Fibroblast of skin of scalp (primary cell): ENCODE results near the gene WFDC9.
"Not testable (repeated sequence)": the region's sequence is repeated elsewhere in the genome, so short reads cannot be mapped to it uniquely, and the experiment has no call there.

Experiments
- DNase-seq: peaks from one replicate; pipeline ENCODE4 v3.0.0-alpha.2; 2013

WFDC9 gene

GRCh38 chr20:45589725-45590124 is 41.4 kb downstream of the WFDC9 start:
- peak; percentile 1 for DNase-seq

DNA sequence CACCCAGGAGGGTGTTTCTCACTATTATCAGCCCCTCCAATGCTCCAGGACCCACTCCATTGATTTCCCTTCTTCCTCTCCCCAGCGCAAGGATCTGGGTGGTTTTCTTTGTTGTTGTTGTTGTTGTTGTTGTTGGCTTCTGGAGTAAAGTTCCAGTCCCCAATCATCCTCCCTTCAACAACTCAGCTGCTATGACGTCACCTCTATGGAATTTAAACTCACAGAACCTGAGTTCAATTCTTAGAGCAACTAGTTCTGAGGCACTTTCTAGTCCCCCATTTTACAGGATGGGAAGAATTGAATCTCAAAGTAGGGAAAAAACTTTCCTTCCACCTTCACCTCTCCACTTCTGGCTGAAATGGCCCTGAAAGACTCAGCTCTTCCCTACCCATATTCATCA is 42.3 kb downstream of the WFDC9 start:
- no peak for DNase-seq

DNA sequence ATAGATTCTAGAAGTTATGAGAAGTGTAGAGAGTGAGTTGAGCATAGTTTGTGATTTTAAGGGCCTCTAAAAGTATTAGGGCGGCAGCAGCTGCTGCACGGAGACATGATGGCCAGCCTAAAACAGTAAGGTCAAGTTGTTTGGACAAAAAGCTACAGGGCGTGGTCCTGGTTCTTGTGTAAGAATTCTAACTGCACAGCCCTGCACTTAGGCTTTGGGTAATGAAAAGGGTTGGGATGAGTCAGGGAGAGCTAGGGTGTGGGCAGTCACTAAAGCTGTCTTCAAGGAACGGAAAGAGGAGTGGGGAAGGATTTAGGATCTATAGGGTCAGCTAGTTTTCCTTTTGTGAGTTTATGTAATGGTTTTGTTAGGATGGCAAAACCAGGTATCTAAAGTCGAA is 45.1 kb downstream of the WFDC9 start:
- DNase-seq, result not testable (repeated sequence)

DNA sequence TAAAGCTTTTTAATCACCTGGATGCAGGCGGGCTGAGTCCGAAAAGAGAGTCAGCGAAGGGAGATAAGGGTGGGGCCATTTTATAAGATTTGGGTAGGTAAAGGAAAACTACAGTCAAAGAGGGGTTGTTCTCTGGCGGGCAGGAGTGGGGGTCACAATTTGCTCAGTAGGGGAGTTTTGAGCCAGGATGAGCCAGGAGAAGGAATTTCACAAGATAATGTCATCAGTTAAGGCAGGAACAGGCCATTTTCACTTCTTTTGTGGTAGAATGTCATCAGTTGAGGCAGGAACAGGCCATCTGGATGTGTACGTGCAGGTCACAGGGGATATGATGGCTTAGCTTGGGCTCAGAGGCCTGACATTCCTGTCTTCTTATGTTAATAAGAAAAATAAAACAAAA is 46.8 kb downstream of the WFDC9 start:
- DNase-seq, result not testable (repeated sequence)

- no peak for DNase-seq
Measured at GRCh38 chr20:45583502-45583901, 47.6 kb downstream of the WFDC9 start.

DNA sequence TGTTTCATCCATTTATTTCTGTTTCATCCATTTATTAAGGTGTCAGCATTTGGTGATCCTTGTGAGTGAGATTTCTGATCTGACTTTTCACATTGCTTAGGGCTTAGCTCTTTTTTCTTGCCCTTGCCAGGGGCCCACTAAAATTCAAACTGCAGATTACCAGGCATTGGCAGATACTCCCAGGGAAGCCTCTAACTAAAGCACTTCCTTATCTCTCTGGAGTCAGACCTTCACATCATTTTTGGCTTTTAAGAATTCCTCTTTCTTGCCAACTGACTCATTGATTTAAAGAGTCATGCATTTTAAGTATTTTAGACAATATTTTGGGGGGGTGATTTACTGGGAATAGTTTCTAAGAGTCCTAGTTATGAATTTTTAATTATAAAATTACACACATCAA is 49.4 kb downstream of the WFDC9 start:
- peak; percentile 1 for DNase-seq

DNA sequence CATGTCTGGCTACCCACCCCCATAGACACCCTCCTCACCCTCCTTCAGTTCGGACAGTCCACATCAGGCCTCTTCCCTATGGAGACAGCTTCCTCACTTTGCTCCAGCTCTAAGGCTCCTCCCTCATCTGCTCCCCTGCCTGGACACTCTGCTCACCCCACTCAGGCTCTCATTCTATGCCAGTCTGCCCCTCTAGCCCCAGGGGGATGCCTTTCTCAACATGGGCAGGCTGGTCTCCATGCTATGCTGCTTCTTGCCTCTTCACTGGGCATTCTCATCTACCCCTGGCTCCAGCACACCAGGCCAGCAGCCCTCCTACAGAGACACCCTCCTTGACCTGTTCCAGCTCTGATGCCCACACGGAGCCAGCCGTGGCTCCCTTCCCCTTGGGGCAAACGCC is 51.9 kb downstream of the WFDC9 start, which contains the start of gene WFDC8:
WFDC8 (minus strand) TSS at position 101 of the 400 bp plus-strand sequence; CDS start at position 64, 37 bp downstream.
- no peak for DNase-seq

GRCh38 chr20:45578231-45578630 is 52.9 kb downstream of the WFDC9 start:
- no peak for DNase-seq

GRCh38 chr20:45576995-45577394 is 54.1 kb downstream of the WFDC9 start:
- peak; percentile 34 for DNase-seq

DNA sequence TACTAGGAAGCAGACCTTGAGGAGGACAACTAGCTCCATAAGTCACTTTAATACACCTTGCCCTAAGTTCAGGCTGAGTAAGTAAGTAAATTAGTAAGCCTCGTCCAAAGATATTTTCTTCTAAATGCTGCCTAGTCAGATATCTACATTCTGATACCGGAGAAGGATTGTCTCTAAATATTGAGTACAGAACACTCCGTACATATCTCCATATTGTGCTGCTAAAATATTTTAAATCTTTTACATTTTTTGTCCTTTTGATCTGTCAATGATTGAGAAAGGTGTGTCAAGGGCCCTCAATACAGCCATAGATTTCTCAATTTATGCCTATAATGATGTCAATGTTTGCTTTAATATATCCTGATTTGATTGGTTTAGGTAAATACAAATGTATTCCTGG is 55.2 kb downstream of the WFDC9 start:
- DNase-seq, result no peak

- DNase-seq, result not testable (repeated sequence)
Measured at GRCh38 chr20:45569650-45570049, 61.4 kb downstream of the WFDC9 start.

DNA sequence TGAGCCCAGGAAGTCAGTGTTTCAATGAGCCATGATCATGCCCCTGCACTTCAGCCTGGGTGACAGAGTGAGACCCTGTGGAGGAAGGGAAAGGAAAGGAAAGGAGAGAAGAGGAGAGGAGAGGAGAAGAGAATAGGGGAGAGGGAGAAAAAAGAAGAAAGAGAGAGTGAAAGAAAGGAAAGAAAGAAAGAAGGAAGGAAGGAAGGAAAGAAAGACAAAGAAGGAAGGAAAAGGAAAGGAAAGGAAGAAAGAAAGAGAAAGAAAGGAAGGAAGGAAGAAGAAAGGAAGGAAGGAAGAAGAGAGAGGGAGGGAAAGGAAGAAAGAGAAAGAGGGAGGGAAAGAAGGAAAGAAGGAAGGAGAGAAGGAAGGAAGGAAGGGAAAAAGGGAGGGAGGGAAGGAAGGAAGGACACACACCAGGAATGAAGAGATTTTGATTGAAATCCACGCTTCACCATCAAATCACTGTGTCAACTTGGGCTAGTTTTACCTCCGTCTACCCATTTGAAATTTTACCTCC is 66.3 kb downstream of the WFDC9 start:
- no peak for DNase-seq
